WTC11 (cell line): ENCODE measurements around the gene IFI16. TPM values are rescaled to one million over a fixed set of nuclear protein-coding genes. Genes with fewer than 3 reads are reported as not detected.

Source experiments
- ATAC-seq: fragments of 200-7000 bp; cut with Tn5 transposase; 2 replicates; pipeline ENCODE4 v1.10.0; 2021; ENCODE audit warnings: mild to moderate bottlenecking, moderate library complexity
- CTCF ChIA-PET: fragments of 300-600 bp; sonication (Branson Sonifier 250); formaldehyde crosslinking; loops from one replicate; lab custom pipeline; 2021; ENCODE audit warnings: antibody characterized with exemption; lab: Charles Lee
- POLR2A ChIA-PET: fragments of 350-600 bp; sonication (Branson Sonifier 250); formaldehyde crosslinking; loops from one replicate; lab custom pipeline; 2021; ENCODE audit warnings: antibody characterized with exemption; lab: Charles Lee
- DNase-seq: peaks from one replicate; pipeline ENCODE4 v3.0.0; 2021; ENCODE audit warnings: low spot score
- H3K27ac Mint-ChIP-seq: 2 replicates; pipeline ENCODE4 v1.8.0; 2021; ENCODE audit warnings: mixed read lengths
- H3K27me3 Mint-ChIP-seq: 2 replicates; pipeline ENCODE4 v1.8.0; 2021; ENCODE audit warnings: low read depth, mild to moderate bottlenecking, moderate library complexity, mixed read lengths
- H3K36me3 Mint-ChIP-seq: 2 replicates; pipeline ENCODE4 v1.8.0; 2021; ENCODE audit warnings: mixed read lengths
- H3K4me1 Mint-ChIP-seq: 2 replicates; pipeline ENCODE4 v1.8.0; 2022; ENCODE audit warnings: mixed read lengths
- H3K4me3 Mint-ChIP-seq: 2 replicates; pipeline ENCODE4 v1.8.0; 2021; ENCODE audit warnings: mild to moderate bottlenecking, moderate library complexity, mixed read lengths
- H3K9me3 Mint-ChIP-seq: 2 replicates; pipeline ENCODE4 v1.8.0; 2021; ENCODE audit warnings: mixed read lengths
- ATF1 ChIP-seq: sonication (generic); formaldehyde crosslinking; IDR thresholded peaks from 2 replicates; pipeline ENCODE4 v1.8.1; 2023; ENCODE audit warnings: mild to moderate bottlenecking, moderate library complexity, missing genetic modification reagents
- ATF2 ChIP-seq: sonication (generic); formaldehyde crosslinking; IDR thresholded peaks from 2 replicates; pipeline ENCODE4 v1.8.1; 2022; ENCODE audit warnings: low read depth, missing genetic modification reagents, borderline replicate concordance
- CREM ChIP-seq: sonication (generic); formaldehyde crosslinking; IDR thresholded peaks from 2 replicates; pipeline ENCODE4 v1.8.1; 2022; ENCODE audit warnings: mild to moderate bottlenecking, missing genetic modification reagents, moderate library complexity
- EMX1 ChIP-seq: fragments of 250-450 bp; sonication (Bioruptor Pico); IDR thresholded peaks from 2 replicates; pipeline ENCODE4 v1.8.0; 2021; ENCODE audit warnings: mild to moderate bottlenecking
- FOXJ3 ChIP-seq: sonication (generic); formaldehyde crosslinking; IDR thresholded peaks from 2 replicates; pipeline ENCODE4 v1.9.0; 2021; ENCODE audit warnings: missing genetic modification reagents, mild to moderate bottlenecking, borderline replicate concordance
- FOXP1 ChIP-seq: sonication (generic); formaldehyde crosslinking; IDR thresholded peaks from 2 replicates; pipeline ENCODE4 v1.8.0; 2022; ENCODE audit warnings: missing genetic modification reagents, mild to moderate bottlenecking, moderate library complexity, borderline replicate concordance
- FOXP4 ChIP-seq: sonication (generic); formaldehyde crosslinking; IDR thresholded peaks from 2 replicates; pipeline ENCODE4 v1.8.0; 2022; ENCODE audit warnings: mild to moderate bottlenecking, missing genetic modification reagents
- GTF2I ChIP-seq: fragments of 250-450 bp; sonication (Bioruptor Pico); conservative IDR thresholded peaks from 2 replicates; pipeline ENCODE4 v1.4.0; 2021; ENCODE audit warnings: mild to moderate bottlenecking
- NFE2L1 ChIP-seq: sonication (generic); formaldehyde crosslinking; IDR thresholded peaks from 2 replicates; pipeline ENCODE4 v1.8.1; 2023; ENCODE audit warnings: missing genetic modification reagents
- PRDM15 ChIP-seq: sonication (generic); formaldehyde crosslinking; IDR thresholded peaks from 2 replicates; pipeline ENCODE4 v1.8.0; 2022; ENCODE audit warnings: missing genetic modification reagents
- RELA ChIP-seq: sonication (generic); formaldehyde crosslinking; IDR thresholded peaks from 2 replicates; pipeline ENCODE4 v1.8.1; 2022; ENCODE audit warnings: missing genetic modification reagents, mild to moderate bottlenecking, borderline replicate concordance
- SMAD3 ChIP-seq: sonication (generic); formaldehyde crosslinking; IDR thresholded peaks from 2 replicates; pipeline ENCODE4 v1.8.0; 2022; ENCODE audit warnings: missing genetic modification reagents, mild to moderate bottlenecking, borderline replicate concordance
- TEAD1 ChIP-seq: sonication (generic); formaldehyde crosslinking; IDR thresholded peaks from 2 replicates; pipeline ENCODE4 v1.8.0; 2022; ENCODE audit warnings: mild to moderate bottlenecking, missing genetic modification reagents
- USF2 ChIP-seq: sonication (generic); formaldehyde crosslinking; IDR thresholded peaks from 2 replicates; pipeline ENCODE4 v1.8.1; 2023; ENCODE audit warnings: mild to moderate bottlenecking, missing genetic modification reagents, moderate library complexity
- ZMAT4 ChIP-seq: fragments of 250-450 bp; sonication (Bioruptor Pico); IDR thresholded peaks from 2 replicates; pipeline ENCODE4 v1.9.0; 2021; ENCODE audit warnings: mild to moderate bottlenecking
- ZNF219 ChIP-seq: sonication (generic); formaldehyde crosslinking; IDR thresholded peaks from 2 replicates; pipeline ENCODE4 v1.8.0; 2023; ENCODE audit warnings: missing genetic modification reagents, mild to moderate bottlenecking, borderline replicate concordance
- ZNF396 ChIP-seq: fragments of 250-450 bp; sonication (Bioruptor Pico); IDR thresholded peaks from 2 replicates; pipeline ENCODE4 v1.8.0; 2021; ENCODE audit warnings: mild to moderate bottlenecking, moderate library complexity, borderline replicate concordance
- ZNF423 ChIP-seq: fragments of 250-450 bp; sonication (Bioruptor Pico); IDR thresholded peaks from 2 replicates; pipeline ENCODE4 v2.1.2; 2022; ENCODE audit warnings: mild to moderate bottlenecking, moderate library complexity
- ZNF425 ChIP-seq: fragments of 250-450 bp; sonication (Bioruptor Pico); conservative IDR thresholded peaks from 2 replicates; pipeline ENCODE4 v1.9.0; 2021; ENCODE audit warnings: mild to moderate bottlenecking
- ZNF671 ChIP-seq: fragments of 250-450 bp; sonication (Bioruptor Pico); IDR thresholded peaks from 2 replicates; pipeline ENCODE4 v1.8.0; 2021; ENCODE audit warnings: mild to moderate bottlenecking
- total RNA-seq: library from RNA; stranded (reverse); gene quantifications from 3 replicates; pipeline ENCODE4 v1.2.3, GENCODE V29; 2021
- TF ChIP-seq, protein P1 (sequence below): sonication (generic); formaldehyde crosslinking; IDR thresholded peaks from 2 replicates; pipeline ENCODE4 v1.8.1; 2023; ENCODE audit warnings: mild to moderate bottlenecking, moderate library complexity, missing genetic modification reagents

Gene IFI16
- total RNA-seq, 1 experiment from 2014 or later: 3.2 TPM

DNA sequence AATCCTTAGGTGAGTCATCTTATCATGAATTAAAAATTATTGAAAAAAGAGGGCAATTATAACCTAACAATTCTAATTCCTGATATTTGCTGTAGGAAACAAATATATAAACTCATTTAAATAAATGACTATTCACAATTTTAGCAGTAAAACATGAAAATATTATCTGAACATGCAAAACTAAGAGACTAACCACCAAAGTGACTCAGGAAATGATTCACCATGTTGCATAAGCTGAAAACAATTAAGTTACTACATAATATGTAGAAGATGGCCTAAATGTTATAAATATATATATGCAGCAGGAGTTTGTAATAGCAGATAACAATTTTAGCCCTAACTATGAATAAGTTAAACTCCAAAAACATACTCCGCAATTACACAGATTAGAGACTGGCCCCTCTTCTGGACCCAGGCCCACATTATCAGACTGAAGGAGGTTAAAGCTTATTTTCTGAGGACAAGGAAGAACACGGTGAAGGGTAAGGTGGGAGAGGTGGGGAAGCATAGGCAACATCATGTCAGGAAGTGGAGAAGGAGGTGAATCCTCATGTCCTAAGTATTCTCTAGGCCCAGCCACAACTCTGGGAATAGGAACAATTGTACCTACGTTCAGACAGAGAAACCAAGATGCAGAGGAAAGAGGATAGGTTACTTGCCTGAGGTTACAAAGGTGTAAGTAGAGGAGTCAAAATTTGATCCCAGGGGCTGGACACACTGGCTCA, 82.5 kb downstream of the IFI16 start:
- Mint-ChIP-seq H3K27me3 (no peaks in the 10 kb centered on the region), H3K27ac (no peak overlapping the region), H3K4me1 (no peaks in the 10 kb centered on the region), H3K36me3 (no peaks in the 10 kb centered on the region), H3K9me3 (no peaks in the 10 kb centered on the region), H3K4me3 (no peak overlapping the region)
- ChIA-PET POLR2A (no interaction called here), CTCF (no interaction called here)
- TF ChIP-seq ATF1 (CRISPR knock-in tag) (no peak), EMX1 (CRISPR knock-in tag) (no peak), ATF2 (CRISPR knock-in tag) (no peak), SMAD3 (CRISPR knock-in tag) (no peak), ZNF396 (CRISPR knock-in tag) (no peak), TEAD1 (CRISPR knock-in tag) (no peak), ZNF425 (CRISPR knock-in tag) (no peak), ZNF671 (no peak), FOXJ3 (no peak), RELA (CRISPR knock-in tag) (no peak), ZNF423 (CRISPR knock-in tag) (no peak), PRDM15 (CRISPR knock-in tag) (no peak), ZNF219 (no peak)
- TF ChIP-seq, protein P1, sequence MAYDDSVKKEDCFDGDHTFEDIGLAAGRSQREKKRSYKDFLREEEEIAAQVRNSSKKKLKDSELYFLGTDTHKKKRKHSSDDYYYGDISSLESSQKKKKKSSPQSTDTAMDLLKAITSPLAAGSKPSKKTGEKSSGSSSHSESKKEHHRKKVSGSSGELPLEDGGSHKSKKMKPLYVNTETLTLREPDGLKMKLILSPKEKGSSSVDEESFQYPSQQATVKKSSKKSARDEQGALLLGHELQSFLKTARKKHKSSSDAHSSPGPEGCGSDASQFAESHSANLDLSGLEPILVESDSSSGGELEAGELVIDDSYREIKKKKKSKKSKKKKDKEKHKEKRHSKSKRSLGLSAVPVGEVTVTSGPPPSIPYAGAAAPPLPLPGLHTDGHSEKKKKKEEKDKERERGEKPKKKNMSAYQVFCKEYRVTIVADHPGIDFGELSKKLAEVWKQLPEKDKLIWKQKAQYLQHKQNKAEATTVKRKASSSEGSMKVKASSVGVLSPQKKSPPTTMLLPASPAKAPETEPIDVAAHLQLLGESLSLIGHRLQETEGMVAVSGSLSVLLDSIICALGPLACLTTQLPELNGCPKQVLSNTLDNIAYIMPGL (CRISPR knock-in tag): no peak
- DNase-seq (no peak), ATAC-seq (no peak)

DNA sequence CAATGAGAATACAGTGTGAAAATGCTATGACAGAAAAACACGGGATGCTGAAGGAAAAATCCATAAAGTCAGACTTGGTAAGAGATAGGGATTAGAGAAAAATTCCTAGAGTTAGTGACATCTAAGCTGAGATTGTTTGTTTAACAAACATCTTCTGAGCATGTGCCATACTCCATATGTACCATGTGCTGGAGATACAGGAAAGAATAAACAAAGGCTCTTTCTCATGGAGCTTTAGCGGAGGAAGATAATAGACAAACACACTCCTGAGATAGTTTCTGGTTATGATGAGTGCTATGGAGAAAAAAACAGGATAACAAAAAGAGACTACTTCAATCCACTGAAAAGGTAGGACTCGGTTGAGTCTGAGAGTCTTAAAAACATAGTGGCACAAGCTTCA, 88.9 kb downstream of the IFI16 start:
- ATAC-seq: no peak
- no peaks in the 10 kb centered on the region for H3K9me3 Mint-ChIP-seq
- H3K4me1 Mint-ChIP-seq: peaks cover 11% of the 10 kb centered on the region
- ChIA-PET POLR2A (interaction anchor here (0.7 kb wide), 1 partner anchor 303 kb away, joined by 3 read pairs; no protein-coding TSS in a partner anchor), CTCF (interaction anchor here (0.5 to 2.5 kb wide), 4 partner anchors 10 to 146 kb away, joined by 3 to 15 read pairs (median 3); no protein-coding TSS in a partner anchor)
- no peaks in the 10 kb centered on the region for H3K36me3 Mint-ChIP-seq
- DNase-seq: no peak
- no peak overlapping the region for H3K27ac Mint-ChIP-seq
- no peak overlapping the region for H3K4me3 Mint-ChIP-seq
- H3K27me3 Mint-ChIP-seq: no peaks in the 10 kb centered on the region
- TF ChIP-seq ZMAT4: no peak
- TF ChIP-seq CREM (CRISPR knock-in tag): no peak
- TF ChIP-seq FOXP1: no peak
- no peak for TF ChIP-seq NFE2L1 (CRISPR knock-in tag)
- no peak for TF ChIP-seq GTF2I (CRISPR knock-in tag)
- no peak for TF ChIP-seq FOXP4 (CRISPR knock-in tag)
- no peak for TF ChIP-seq USF2 (CRISPR knock-in tag)
